Esophagus mucosa (tissue), 1 donor: ENCODE results near the gene FAM81B. TPM values are rescaled to one million over a fixed set of nuclear protein-coding genes. Genes with fewer than 3 reads are reported as not detected.
"Not testable (repeated sequence)": the region's sequence is repeated elsewhere in the genome, so short reads cannot be mapped to it uniquely, and the experiment has no call there.

Experiments
- ATAC-seq: fragments of 200-7000 bp; cut with Tn5 transposase; one replicate; pipeline ENCODE4 v1.9.1; 2020
- total RNA-seq: library from RNA; stranded (reverse); gene quantifications from one replicate; pipeline ENCODE4 v1.2.4, GENCODE V29; 2023
- donor health status: DM: yes; HTN: yes; CAD: no.

The FAM81B gene, protein sequence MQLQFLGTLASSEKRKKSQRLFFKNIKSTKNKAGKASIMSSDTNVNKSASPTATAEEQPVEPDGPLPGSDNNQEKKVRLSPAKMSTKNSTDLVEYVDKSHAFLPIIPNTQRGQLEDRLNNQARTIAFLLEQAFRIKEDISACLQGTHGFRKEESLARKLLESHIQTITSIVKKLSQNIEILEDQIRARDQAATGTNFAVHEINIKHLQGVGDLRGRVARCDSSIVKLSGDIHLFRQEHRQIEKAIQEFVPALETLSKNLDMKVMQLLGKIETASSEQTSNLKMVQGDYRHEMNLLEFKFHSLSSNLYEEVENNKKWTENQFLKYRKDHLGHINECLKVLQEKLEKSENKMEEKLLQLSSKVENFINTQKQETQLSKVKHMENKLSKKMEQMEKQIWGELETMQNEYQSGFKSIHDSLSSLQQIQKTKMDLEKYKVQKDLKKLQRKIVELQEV
- not detected for total RNA-seq

DNA sequence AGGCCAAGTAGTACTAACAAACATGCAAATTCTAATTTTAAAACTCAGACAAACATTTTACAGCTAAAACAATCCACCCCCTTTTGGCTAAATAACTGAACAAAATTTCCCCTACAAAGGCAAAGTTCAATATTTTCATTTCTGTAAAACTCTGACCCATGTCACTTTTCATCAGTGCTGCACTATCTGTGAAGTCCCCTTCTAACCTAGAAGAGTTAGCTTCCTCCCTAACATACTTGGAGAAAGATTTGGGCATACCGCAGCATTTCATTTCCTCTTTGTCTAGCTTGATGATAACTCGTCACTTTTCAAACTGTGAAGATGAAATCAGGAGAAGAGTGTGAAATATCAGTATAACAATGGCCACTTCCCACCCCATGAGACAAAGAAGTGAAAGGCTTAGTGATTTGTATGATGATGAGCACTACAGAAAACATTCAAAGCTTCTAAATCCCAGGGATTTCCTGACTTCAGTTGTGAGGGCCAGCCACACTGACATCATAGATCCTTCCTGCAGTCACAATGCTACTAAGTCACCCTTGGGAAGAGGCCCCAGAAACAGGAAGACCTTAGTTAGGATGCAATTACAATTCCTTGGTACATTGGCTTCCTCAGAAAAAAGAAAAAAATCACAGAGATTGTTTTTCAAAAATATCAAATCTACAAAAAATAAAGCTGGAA is at the start of gene FAM81B:
Gene FAM81B (plus strand): TSS at position 555 of the 681 bp plus-strand sequence. CDS start 24 bp downstream, at position 579.
- peak; percentile 17 for ATAC-seq

DNA sequence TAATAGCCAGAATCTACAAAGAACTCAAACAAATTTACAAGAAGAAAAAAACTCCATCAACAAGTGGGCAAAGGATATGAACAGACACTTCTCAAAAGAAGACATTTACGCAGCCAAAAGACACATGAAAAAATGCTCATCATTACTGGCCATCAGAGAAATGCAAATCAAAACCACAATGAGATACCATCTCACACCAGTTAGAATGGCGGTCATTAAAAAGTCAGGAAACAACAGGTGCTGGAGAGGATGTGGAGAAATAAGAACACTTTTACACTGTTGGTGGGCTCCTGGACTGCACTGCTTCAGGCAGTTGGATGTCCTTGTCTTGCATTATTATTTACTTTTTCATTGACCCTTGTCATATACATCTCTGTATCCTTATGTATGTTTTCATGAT is 49.7 kb upstream of the FAM81B start:
- not testable (repeated sequence) for ATAC-seq

DNA sequence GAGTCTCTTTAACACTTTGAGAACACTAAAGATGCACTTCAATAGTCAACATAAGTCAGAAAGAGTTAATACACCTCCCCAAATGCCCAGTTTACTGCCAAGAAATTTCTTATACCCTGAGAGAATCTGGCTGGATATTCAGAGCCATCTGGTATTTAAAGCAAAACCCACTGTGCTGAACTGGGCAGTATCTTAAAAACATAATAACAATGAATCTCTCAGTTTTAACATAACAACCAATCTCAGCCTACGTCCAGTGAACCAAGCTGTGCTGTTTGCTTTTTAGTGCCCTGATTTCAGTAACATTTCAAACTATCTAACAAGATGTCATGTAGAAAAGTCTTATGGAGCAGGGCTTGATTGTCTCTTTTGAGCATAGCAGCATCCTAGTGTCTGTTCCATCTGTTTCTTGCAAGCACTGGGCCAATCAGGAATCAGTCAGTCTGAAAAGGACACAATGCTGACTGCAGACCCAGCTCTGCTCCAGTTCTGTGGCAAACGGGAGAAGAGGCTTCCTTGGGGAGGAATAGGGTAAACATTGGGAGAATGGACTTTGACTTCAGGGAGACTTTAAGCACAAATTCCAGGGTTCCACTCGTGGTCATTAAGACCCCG is 43.6 kb upstream of the FAM81B start:
- ATAC-seq: no peak

DNA sequence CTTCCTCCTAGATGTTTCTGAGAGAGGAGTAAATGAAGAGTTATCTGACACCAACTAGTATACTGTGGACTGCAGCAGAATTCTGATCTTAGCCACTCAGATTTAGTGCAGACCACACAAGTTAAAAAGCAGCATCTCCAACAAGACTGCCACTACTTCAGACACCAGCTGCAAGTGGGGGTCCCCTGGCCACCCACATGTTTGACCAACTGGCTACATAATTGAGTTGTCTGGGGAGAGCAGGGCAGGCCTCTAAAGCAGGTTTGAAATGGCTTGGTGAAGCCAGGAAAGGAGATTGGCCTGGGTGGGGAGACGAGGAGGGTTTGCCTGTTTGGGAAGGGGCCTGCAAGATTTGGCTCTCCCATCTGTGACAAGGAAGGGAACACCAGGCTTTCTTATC is 40.5 kb upstream of the FAM81B start:
- no peak for ATAC-seq

DNA sequence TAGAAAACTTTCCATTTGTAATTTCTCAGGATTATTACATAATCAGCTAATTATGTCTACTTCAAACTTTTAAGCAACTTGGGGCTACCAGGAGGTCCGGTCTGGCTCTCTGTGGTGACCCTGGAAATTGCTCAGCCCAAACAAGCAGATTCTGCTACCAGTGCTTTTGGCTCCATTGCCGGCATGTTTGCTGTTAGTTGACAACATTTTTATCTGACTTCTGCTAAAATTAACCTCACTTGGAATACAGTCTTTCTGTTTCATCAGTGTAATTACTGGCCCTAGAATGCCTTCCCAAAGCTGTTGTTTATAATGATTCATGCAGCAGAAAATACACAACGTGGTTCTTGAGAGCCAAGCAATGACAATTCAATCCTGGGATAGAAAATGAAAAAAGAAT is 38.5 kb upstream of the FAM81B start:
- ATAC-seq: no peak

DNA sequence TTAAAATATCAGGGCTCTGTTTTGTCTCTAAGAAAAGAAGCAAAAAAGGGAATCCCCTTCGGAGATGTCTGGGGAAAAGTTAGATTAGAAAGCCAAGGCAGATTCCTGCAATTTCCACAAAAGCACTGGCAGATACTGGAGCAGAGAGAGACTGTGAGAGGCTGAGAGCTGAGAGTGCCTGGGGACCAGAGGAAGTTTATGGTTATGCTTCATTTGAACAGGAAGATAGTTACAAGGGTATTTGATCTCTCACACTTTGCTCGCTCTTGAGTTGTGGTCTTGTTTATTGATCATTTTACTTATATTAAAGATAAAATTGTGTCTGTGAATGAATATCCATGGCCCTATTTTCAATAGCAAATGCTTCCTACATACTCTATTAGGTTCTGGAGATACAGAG is 32.8 kb upstream of the FAM81B start:
- no peak for ATAC-seq

DNA sequence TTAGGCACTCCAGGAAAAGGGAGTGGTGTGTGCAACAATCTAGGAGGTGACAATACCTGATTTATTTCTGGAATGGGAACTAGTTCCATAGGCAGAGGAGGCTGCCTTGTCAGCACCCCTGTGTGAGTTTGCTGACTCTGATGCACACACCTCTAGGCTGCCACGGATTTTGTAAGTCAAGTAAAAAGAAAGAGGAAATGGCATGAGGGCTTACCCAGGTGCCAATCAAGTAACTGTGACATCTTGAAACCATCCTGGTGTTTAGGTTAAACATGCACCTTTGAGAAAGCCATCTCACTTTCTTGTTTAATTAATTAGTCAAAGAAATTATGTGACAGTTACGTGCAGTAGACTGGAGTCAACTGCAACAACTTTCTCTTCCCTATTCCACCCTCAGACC is 32.3 kb upstream of the FAM81B start:
- no peak for ATAC-seq

DNA sequence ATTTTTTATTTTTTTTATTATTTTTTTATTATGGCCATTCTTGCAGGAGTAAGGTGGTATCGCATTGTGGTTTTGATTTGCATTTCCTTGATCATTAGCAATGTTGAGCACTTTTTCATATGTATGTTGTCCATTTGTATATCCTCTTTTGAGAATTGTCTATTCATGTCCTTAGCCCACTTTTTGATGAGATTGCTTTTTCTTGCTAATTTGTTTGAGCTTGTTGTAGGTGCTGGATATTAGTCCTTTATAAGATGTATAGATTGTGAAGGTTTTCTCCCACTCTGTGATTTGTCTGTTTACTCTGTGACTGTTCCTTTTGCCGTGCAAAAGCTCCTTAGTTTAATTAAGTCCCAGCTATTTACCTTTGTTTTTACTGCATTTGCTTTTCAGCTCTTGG is 30.5 kb upstream of the FAM81B start:
- ATAC-seq: not testable (repeated sequence)

DNA sequence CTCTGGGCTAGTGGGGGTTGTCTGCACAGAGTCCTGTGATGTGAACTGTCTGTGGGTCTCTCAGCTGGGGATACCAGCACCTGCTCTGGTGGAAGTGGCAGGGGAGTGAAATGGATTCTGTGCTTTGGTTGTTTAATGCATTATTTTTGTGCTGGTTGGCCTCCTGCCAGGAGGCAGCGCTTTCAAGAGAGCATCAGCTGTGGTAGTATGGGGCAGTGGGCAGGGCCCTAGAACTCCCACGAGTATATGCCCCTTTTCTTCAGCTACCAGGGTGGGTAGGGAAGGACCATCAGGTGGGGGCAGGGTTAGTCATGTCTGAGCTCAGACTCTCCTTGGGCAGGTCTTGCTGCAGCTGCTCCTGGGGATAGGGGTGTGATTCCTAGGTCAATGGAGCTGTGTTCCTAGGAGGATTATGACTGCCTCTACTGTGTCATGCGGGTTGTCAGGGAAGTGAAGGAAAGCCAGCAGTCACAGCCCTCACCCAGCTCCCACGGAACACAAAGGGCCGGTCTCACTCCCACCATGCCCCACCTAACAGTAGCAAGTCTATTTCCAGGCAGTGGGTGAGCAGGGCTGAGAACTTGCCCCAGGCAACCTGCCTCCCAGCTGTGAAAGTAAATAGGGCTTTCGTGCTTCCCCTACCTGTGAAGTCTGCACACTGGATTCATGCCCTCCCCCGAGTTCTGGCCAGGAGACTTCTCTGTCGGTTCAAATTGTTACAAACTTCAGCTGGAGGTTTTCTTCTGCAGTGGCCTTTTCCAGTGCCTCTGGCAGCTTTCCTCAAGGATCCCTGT is 25.7 kb upstream of the FAM81B start:
- ATAC-seq: no peak

DNA sequence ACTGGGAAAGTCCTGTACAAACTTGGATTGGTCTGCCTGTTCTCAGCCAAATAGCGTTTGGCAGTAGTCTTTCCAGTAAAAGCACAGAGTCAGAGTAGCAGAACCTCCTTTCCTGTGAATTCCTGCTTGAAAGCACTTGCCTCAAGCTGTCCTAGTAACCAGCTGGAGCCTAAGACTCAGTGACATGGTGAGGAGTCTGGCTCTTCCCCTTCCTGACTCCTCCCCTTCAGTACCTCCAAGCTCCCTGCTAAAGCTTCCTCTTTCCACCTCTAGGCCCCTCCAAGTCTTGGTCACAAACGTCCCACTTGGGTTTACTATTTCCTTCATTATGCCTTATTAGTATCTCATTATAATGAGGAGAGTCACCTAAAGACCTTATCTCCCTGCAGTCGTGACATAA is 21.4 kb upstream of the FAM81B start:
- no peak for ATAC-seq

DNA sequence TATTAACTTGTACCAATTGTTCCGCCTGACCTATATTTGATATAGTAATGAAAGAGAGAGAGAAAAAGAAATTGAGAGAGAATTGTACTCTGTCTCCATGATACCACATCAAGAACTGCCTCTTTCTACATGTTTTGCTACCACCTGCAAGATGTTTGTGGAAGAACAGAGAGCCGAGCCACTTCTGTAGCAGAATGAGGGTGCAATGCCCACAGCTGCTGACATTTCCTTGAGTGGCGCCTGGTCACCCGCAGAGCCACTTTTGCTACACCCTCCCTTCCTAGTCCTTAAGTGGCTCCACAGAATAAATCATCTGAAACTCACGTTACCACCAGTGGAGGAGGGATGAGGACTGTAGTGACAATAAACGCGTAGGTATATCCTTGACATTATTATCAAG is 17.1 kb upstream of the FAM81B start:
- no peak for ATAC-seq

DNA sequence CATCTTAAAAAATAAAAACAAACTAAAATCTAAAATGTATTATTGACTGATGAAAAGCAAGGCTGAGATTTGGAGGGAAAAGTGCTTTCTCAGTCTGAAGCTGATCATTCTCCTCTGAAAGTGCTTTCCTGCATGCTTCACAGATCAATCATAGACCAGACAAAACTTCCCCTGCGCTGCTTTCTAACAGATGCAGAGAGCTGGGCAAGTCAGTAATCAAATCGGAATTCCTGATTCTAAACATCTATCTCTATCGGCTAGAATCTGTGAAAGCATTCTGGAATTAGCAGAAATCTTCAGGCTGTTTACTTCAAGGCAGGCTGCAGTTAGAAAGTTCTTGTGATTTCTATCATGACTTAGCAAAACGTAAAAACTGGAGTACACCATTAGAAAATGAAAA is 15.6 kb upstream of the FAM81B start:
- no peak for ATAC-seq

DNA sequence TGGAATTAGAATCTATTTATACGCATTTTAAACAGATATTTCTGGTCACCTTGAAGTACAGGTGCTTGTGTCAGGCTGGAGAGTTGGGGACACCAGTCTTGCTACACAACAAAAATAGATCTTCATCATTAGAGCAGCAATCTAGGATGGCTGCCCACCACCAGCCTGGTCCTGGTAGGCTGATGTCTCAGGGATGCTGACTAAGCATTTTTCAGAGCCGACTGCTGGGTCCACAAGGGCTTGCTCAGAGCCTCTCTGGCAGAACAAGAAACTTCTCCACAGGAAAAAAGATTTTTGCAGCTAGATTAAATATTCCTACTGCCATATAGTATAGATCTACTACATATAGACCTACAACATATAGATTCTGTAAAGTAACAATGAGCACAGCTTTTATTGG is 12.0 kb upstream of the FAM81B start:
- ATAC-seq: no peak

DNA sequence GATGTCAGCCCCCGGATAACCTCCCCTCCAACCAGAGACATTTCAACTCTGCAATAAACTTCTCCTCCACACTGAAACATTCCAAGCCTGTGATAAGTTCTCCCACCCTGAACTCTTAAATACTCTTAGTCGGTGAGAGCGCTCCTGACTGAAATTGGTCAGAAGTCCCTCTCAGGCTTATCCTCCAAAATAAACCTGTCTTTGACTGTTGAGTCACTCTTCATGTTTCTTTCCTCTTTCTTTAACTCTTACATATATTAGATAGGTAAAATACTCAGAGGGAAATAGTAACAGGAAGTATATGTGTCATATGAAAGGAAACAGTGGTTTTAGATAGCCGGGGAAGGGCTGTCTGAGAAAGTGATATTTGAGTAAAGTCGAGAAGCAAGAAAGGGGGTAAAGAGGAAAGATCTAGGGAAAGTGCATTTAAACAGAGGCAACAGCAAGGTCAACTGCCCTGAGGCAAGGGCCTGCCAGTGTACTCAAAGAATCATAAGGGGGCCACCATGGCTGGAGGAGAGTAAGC is 11.0 kb upstream of the FAM81B start:
- no peak for ATAC-seq

DNA sequence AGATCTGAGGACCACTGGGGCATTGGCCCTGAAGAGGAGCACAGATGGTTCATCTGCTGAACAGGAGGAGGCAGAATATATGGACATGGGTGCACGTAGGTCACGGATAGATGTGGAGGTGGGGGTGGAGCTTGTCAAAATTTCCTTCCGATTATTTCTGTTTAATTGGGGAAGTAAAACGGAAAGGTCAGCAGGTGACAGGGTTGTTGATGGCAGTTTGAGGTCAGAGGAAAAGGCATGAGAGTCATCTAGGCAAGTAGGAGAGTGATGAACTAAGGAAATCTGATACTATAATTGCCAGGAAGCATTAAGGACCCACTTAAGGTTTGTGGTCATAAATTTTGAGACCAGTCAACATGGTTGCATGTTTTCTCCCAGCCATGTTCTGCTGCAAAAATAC is 8.4 kb upstream of the FAM81B start:
- no peak for ATAC-seq

DNA sequence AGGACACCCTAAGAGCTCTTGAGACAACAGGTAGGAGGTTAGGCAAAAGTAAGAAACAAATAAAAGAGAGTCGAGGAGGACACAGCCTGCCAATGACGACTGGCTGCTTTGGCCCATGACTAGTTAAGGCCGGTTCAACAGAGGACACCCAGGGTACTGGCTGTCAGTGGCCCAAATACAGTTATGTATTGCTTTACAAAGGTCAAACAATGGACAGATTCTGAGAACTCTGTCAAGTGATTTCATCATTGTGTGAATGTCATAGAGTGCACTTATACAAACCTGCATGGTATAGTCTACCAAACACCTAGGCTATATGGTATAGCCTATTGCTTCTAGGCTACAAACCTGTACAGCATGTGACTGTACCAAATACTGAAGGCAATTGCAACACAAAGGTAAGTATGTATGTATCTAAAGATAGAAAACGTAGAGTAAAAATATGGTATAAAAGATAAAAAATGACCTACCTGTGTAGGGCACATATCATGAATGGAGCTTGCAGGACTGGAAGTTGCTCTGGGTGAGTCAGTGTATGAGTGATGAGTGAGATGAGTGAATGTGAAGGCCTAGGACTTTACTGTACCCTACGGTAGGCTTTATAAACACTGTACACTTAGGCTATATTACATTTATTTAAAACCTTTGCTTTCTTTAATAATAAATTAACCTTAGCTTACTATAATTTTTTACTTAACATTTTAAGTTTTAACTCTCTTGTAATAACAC is 6.5 kb upstream of the FAM81B start:
- peak; percentile 69 for ATAC-seq

DNA sequence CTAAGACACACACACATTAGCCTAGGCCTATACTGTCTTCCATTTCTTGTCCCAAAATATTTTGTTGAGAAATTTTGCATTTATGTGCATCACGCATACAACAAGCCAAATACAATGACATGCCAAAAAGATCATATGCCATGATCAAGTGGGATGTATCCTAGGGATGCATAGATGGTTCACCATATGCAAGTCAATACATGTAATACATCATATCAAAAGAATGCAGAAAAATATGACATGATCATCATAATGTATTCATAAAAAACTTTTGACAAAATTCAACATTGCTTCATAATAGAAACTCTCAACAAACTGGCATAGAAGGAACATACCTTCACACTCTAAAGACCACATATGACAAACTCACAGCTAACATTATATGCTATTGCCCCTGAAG is 5.8 kb upstream of the FAM81B start:
- no peak for ATAC-seq

DNA sequence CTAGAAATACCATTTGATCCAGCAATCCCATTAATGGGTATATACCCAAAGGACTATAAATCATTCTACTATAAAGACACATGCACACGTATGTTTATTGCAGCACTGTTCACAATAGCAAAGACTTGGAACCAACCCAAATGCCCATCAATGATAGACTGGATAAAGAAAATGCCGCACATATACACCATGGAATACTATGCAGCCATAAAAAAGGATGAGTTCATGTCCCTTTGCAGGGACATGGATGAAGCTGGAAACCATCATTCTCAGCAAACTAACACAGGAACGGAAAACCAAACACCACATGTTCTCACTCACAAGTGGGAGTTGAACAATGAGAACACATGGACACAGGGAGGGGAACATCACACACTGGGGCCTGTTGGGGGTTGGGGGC is 799 bp downstream of the FAM81B start:
- not testable (repeated sequence) for ATAC-seq

DNA sequence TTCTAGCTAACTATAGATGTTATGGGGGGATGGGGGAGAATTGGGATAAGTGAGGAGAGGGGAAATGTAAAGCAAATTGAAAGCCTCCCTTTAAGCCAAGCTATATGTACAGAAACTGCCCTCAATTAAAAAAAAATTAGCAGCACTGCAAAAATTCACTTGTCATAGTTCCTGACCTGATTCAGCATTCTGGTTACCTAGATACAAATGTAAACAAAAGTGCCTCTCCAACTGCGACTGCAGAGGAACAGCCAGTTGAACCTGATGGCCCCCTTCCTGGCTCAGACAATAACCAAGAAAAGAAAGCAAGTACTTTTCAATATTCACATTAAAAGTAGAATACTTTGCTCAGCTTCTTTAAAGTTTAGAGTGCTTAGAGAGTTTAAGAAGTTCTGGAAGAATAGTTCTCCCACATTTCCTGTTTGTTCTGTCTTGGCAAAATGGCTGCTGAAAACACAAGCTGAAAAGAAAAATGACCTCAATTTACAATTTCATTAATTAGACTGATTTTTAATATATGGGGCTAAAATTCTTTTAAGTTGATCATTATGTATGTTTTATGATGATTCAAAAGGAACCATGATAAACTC is 1.5 kb downstream of the FAM81B start:
- peak; percentile 38 for ATAC-seq

DNA sequence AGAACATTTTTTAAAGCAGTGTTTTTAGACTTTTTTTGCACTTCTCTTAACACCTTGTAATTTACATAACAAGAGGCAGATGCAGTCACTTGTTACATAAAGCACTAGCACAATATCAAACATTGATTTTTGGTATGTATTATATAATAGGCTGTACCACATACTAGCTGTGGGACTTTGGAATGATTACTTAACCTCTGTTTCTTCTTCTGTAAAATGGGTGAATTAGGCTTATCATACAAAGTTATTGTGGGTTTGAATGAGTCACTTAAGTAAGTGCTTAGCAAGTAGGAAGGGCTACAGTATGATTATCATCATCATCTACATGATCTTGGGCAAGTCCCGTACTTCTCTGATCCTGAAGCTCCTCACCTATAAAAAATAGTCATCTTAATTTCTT is 2.1 kb downstream of the FAM81B start:
- ATAC-seq: no peak

DNA sequence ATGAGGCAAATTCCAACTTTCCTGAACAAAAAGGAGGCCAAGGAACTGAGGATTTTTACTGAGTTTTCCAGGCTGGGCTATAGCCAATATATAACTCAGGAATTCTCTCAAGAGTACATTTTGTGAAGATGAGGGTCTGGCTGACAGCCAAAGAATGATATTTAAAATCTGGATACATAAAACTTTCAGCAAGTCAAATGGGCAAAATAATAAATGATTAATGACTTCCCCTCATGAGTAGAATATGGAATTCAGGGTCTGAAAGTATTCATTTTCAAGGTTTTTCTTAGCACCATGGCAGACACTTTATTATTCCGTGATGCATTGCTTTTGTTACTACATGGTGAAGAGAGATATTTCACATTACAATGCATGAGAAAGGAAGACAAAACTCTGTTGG is 7.8 kb downstream of the FAM81B start:
- no peak for ATAC-seq

DNA sequence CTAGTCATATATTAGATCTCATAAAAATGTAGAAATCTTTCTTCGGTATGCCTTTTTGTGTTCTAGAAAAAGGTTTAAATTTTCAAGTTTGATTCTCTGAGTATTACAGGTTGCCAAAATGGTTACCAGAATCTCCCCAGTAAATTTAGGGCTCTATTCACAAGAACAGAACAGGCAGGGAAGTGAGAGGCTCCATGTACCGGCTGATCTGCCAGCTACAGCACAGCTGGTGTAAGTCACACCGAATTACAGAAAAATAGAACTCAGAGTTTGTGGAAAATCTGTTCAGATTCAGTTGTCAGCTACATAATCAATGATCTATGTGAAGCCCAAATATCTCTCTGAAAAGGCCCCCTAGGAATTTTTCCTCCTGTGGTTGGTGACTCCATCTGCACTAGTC is 10.5 kb downstream of the FAM81B start:
- ATAC-seq: no peak
